GM18511 (cell line): Measurements from ENCODE around the gene IL37.
"Not testable (repeated sequence)": the region's sequence is repeated elsewhere in the genome, so short reads cannot be mapped to it uniquely, and the experiment has no call there.

Source experiments
- ATAC-seq: cut with Tn5 transposase; IDR thresholded peaks from one replicate; pipeline ENCODE4 v1.9.1; 2021; ENCODE audit warnings: mild to moderate bottlenecking, moderate library complexity; ENCODE audit not compliant: unreplicated experiment

IL37 gene

DNA sequence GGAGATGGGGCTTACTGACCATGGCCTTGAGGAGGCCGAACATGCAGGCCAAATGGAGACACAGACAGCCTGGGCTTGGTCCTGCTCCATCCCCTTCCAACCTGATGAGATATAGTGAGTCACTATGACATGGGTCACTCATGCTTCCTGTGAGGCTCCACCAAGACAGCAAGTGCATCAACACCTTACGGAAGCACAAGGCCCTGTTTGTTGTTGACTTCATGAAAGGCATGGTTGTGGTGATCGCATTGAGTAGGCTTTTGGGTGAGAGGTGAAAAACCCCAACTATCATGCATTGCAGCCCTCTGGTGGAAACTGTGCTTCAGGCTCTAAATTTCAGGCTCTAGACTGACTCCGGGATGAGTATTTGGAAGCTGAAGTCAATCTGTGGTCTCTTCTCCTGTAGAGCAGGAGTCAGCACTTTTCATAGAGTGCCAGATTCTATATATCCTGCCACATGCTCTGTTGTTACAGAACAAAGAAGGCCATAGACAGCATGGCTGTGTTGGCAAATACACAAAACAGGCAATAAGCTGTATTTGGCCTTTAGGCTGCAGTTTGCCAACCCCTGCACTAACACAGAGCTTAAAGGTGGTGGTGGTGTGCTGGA, 10.1 kb downstream of the IL37 start:
- no peak for ATAC-seq

DNA sequence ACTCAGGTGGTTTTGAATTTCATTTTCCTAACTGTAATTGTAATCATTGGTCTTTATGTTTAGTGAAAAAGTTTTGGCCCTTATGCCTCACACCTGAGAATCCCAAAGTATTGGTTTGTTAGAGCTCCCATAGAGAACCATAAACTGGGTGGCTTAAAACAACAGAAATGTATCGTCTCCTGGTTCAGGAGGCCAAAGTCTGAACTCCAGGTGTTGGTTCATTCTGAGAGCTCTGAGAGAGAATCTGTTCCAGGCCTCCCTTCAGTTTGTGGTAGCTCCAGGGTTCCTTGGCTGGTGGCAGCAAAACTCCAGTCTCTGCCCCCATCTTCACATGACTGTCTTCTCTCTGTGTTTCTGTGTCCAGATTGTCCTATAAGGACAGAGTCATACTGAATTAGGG, 11.0 kb downstream of the IL37 start:
- ATAC-seq: no peak

DNA sequence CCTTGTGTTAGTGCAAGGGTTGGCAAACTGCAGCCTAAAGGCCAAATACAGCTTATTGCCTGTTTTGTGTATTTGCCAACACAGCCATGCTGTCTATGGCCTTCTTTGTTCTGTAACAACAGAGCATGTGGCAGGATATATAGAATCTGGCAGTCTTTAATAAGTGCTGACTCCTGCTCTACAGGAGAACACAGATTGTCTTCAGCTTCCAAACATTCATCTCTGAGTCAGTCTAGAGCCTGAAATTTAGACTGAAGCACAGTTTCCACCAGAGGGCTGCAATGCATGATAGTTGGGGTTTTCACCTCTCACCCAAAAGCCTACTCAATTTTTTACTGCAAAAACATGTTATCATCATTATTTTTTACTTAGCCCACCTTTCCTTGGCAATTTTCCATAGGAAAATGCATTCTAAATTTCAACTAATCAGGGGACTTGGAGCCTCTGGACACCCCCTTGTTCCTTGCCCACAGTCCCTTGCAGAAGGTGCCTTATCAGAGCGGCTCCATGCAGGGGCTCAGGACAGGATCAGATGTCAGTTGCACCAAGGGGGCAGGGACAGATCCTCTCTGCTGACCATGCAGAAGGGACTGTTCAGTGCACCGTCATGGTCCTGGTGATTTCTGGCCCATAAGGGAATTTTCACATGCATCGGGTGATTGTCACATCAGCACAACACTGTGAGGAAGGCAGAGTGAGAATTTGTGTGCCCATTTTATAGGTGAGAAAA, 12.4 kb downstream of the IL37 start:
- no peak for ATAC-seq

DNA sequence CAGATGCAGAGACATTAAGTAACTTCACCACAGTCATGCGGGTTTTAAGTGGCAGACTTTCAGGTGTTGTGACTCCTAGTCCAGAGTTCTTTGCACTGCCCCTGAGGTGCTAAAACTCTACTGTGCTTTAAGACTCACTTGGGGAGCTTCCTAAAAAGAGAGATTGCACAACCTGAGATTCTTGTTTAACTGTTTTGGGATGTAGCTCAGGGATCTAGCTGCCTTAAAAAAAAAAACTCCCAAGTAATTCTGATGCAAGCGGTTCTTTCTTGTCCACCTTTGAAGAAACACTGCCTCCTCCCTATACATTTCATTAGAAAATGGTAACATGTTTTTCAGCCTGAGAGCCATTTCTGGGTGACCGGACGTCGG, 13.0 kb downstream of the IL37 start:
- ATAC-seq: no peak

DNA sequence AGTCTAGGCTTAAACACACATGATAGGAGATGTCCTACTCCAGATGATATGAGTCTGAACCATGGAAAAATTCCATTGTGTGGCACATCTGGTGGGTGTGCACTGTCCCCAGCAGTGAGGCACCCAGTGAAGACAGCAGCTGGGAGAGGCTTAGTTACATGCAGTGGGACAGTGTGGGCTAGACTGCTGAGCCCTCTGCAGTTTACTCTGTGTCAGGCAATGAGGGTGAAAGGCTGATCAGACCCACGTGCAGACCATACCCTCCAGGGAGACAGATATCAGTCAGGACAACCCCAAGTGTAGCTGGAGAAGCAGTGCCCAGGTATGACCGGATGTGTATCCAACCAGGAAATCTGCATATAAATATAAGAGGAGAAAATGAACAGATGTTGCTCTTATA, 13.4 kb downstream of the IL37 start:
- no peak for ATAC-seq

DNA sequence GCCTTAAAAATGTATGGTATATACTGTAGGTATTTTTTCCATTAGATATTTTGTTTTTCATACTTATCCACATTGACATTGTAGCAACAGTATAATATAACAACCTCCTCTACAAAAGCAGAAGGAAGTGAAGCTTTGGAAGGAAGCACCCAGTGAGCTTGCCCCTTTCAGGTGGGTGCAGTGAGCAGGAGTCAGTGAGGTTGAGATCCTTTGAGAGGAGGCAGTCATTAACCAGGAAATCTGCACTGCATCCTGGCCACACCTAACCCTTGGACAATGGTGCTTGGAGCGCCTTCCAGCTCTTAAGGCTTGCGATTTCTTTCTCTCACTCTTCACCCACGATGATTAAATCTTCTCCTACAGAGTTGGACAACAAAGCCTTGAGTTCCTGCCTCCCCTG, 13.9 kb downstream of the IL37 start:
- no peak for ATAC-seq

DNA sequence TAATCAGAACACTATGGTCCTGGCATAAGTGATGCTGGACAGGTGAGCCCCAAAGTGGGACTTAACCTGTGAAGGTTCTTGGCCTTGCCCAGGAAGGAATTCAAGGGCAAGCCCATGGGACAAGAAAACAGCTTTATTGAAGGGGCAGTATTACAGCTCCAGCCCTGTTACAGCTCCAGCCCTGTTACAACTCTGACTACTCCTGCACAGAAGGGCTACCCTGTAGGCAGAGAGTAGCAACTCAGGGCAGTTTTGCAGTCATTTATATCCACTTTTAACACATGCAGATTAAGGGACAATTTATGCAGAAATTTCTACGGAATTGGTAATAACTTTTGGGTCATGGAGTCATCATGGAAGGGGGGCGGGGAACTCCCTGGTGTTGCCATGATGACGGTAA, 15.7 kb downstream of the IL37 start:
- no peak for ATAC-seq

DNA sequence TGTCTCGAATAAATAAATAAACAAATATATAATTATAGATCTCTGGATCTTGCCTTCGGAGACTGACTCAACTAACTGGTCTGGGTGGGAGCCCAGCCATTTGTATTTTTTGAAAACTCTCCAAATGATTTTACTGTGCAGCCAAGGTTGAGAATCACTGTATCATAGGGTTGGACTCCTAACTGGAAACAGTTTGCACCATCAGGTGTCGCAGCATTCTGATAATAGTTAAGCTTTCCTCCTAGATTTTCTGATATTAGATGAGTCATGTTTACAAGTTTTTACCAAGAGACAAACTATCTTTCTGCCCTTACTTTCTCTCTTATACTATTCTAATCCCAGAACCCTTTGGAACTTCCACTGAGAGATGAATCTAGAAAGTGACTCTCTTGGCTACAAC, 16.8 kb downstream of the IL37 start:
- ATAC-seq: no peak

DNA sequence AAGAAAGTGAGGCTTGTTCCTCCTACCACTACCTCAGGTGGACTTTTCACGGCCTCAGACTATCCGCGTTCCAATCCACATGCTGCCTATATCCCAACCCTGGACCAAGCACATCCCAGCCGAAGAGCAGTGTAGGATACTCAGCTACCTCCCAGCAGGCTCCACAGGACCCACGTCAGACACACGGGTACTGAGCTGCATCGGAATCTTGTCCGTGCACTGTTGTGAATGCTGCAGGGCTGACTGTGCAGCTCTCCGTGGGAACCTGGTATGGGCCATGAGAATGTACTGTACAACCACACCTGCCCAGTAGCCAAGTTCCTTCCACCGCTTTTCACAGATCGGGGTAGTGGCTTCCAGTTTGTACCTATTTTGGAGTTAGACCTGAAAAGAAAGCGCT, 22.3 kb downstream of the IL37 start:
- ATAC-seq: no peak

DNA sequence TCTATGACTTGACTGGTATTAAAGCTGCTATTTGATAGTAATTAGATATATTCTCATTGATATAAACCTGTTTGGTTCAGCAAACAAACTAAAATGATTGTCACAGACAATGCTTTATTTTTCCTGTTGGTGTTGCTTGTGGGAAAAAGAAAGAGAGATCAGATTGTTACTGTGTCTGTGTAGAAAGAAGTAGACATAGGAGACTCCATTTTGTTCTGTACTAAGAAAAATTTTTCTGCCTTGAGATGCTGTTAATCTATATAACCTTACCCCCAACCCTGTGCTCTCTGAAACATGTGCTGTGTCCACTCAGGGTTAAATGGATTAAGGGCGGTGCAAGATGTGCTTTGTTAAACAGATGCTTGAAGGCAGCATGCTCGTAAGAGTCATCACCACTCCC, 23.2 kb downstream of the IL37 start:
- ATAC-seq: not testable (repeated sequence)

DNA sequence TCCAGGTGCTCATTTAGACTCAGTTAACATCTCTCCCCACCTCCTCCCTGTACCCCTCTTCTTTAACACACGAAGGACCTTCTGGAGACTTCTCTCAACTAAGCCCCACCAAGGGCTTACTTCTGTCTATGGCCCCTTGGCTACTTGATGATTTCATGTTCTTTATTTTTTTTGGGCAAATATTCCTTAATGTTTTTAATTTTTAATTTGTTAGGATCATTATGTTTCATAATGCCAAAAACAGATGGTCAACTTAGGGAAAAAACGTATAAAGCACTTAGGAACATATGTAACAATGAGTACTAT, 25.9 kb downstream of the IL37 start:
- ATAC-seq: no peak

DNA sequence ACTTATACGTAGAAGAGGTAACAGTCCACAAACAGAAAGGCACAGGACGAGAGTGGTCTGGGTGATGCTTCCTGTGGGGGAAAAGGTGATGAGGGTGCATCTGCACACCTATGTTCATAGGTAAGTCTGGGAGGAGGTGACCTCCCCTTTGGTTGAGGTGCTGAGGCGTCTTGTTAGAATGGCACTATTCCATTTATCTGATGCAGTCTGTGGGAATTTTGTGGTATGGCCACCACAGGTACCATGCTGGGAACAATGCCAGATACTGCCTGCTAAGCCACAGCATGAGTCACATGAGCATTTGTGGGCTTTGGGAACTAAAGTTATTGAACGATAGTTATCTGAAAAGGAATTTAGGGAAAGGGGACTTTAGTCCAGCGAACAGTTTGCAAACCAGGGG, 27.9 kb downstream of the IL37 start:
- ATAC-seq: no peak

DNA sequence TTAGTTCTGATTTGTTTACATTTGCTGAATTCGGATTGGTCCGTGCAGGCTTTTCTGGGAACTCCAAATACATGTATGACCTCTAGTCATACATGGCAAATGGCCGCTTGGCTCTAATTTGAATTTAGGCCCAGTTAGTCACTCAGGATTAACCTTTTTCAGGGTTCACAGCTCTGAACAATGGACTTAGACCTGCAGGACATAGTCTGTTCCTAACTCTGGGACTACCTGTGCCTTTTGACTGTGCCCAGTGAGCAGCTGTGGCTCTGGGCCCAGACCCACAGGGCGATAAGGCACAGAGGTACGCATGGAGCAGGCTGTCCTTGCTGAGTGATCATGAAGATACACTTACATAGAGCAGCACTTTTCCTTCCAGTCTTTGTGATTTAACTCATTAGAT, 28.5 kb downstream of the IL37 start:
- no peak for ATAC-seq

DNA sequence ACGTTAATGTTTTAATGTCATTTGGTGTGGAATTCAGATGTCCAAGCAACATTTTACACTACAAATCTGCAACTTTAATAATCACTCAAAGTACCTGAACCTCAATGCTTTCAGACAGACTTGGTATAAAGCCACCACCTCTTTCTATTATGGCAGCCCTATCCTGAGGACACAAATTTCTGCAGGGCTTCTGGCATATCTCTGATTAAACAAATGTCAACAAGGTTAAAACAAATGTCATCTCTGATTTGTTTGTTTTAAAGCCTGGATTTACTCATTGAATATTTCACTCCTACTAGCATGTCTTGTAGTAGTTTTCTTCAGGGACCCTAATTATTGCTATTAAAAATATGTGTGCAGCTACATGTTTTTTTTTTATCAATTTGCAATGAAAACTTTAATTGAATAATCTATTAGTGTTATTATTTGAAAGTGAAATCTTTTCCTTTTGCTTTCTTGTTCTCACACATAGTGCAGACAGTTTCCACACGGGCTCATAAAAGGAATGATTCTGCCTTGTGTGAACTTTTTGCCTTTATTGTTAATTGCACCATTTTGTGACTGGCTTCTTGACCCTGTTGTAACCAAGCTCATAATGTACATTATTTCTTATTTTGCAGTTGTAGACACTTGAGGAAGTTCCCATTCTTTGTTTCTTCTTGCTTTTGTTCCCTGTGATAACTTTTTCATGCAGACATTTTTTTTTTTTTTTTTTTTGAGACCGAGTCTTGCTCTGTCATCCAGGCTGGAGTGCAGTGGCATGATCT, 30.1 kb downstream of the IL37 start:
- ATAC-seq: no peak

DNA sequence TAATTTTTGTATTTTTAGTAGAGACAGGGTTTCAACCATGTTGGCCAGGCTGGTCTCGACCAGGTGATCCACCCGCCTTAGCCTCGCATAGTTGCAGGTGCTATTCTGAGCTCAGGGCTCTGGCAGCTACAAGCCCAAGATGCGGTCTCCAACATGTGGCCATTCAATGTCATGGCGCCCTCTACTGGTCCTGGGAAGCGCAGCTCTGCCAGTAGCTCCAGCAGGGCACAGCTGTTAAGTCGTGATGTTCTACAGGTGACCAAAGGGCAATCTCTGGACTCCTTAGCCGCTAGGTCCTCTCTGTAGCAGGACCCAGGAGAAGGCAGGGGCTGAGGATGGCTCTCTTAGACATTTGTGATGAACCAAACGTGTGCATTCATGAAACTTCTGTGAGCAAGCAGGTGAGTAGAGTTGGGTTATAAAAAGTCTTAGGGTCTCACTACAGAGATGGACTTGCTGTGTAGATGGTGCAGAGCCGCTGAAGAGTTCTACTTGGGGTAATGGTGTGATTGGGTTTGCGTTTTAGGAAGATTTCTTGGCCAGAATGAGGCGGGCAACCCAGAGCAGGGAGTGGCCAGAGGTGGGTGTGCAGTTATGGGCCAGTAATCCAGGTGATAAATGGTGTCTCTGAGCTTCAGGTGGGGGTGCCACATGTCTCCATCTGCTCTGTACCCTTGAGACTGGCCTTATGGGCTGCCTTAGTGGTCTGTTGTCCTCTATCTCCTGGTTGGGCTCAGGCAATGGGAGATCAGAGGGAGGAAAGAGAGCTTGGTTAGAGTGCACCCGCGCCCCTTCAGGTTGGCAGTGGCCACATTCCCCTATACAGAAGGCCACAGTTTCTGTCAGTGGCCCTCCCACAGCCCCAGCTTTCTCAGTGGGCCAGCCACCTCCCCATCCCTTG, 31.0 kb downstream of the IL37 start:
- ATAC-seq: peak; percentile 80

DNA sequence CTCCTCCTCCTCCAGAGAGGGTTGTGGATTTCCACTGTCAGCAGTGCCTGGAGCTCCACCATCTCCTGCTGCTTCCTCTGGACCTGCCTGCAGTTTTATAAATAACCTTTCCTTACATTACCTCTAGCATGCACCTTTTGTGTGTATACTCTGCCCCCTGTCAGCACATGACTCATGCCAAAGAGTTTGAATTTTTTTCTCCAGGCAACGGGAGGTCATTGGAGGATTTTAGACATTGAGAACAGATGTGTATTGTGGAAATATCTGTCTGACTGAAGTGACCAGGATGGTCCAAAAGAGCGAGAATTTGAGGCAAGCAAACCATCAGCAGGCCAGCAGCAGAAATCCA, 31.7 kb downstream of the IL37 start:
- no peak for ATAC-seq

DNA sequence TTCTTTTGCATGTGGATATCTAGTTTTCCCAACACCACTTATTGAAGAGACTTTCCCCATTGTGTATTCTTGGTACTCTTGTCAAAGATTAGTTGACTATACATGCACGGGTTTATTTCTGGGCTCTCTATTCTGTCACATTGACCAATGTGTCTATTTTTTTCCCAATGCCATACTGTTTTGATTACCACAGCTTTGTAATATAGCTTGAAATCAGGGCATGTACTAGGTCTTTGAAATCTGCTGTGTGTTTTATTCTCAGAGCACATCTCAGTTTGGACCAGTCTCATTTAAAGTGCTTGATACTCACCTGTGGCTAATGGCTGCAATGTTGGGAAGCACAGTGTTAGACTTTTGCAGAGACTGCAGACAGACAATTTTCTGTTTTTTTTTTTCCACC, 34.0 kb downstream of the IL37 start:
- ATAC-seq: no peak

DNA sequence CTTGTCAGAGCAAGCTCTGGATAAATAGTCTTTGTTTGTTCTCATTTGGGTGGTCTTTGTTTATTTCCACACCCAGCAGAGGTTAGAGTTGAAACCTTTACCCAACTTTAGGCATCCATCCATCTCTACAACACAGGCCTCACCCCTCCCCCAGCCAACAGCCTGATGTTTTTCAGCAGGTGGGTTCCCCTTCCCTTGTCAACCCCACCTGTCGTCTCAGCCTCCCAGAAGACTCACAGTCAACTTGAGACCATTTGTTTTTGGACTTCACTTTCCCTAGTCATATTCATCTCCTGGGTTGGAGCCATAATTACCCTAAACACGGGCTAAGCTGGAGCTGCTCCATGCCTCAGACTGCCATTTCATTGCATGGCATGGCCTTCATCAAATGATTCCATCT, 35.1 kb downstream of the IL37 start:
- no peak for ATAC-seq

DNA sequence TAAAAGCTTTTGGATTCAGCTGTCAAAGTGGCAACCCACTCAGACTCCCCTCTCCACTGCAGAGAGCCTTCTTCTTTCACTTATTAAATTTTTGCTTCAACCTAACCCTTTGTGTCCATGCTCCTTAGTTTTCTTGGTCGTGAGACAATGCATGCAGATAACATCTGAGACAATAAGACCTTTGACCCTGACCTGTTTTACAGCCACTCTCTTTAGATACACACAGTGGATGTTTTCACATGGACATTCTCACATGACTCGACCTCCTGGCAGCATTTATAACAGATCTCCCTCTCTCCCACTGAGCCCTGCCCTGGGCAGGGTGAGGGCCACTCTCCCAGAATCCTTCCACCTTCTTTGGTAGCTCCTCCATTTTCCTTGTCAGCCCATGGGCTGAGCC, 36.4 kb downstream of the IL37 start:
- ATAC-seq: no peak

DNA sequence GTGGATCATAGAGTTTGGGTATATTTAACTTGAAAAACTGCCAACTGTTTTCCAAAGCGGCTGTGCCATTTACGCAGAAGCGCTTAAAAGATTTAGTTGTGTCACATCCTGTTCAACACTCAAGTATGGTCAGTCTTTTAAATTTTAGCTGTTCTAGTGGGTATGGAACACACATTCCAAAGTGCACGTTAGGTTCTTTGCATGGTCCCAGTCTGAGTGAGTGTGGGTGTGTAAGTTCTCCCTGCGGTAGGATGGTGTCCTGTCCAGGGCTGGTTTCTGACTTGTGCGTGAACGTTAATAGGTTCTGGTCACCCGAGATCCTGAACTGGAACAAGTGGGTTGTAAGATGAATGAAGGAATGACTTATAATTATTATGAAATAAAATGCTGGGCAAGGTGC, 38.5 kb downstream of the IL37 start:
- no peak for ATAC-seq

DNA sequence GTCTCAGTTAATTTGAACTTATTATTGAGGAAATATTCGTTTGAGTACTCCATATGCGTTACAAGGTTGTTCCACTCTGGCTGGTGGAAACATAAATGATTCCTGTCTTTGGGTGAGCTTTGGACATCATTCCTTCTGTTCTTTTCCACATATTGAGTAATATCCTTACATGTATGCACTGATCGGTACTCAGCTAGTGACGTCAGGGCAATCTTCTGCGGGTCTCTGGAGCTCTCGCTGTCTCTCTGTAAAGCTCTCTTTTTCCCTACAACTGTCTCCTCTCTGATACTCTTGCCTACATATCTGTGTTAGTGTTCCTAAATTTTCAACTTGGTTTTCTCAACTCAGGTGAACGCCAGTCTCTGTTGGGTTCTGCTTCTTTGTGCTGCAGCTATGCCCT, 43.4 kb downstream of the IL37 start:
- ATAC-seq: no peak

DNA sequence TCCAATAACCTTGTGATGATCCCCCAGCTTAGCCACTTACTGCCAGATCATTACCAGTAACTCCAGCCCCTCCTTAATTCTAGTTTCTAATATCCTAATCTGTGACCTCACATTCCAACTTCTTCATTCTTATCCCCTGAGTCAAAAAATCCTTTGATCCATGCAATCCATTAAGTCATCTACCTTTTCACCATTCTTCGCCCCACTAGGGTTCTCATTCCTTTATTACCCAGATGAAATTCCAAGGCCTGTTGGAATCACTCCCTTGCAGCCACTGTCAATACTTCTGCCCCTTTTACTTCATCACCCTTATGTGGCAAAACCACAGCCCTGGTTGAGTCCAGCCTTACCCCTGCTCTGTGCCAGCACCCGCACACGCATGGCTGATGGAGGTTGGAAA, 46.5 kb downstream of the IL37 start:
- ATAC-seq: no peak
